NCI-H2171 treated with DMSO at 0.1 percent for 48 hours (cell line): ENCODE results near the gene ADGRL2.

ENCODE experiments used
- DNase-seq: peaks from one replicate; lab custom pipeline; 2025; lab: John Stamatoyannopoulos, UW

The ADGRL2 gene

DNA sequence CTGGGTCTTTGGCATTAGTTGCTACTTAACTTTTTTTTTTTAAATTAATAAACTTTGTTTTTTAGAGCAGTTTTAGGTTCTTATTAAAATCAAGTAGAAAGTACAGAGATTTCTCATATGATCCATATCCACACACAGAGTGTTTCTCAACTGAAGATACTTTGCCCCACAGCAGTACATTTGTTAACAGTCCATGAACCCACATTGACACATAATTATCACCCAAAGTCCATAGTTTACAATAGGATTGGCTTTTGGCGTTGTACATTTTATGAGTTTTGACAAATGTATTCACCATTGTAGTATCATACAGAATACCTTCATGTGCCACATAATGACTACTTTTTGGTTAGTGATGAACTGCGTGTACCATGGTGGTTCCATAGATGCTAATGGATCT, 106.8 kb downstream of the ADGRL2 start:
- DNase-seq = no peak

DNA sequence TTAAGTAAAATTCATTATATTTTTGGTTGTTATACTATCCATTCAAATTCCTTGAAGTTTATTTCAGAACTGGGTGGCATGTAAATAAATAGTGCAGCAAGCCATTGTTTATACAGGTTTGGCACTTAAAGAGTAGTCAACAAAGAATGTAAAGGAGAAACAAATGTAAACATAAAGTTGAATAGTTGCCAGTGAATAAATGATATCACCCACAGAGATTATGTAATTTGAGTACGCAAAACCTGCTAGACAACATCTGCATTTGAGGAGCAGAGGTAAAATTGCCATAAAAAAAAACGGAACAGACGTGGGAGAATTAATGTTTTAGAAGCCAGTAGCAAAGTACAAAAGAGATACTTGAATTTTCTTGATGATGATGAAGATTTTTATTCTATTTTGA, 111.6 kb downstream of the ADGRL2 start:
- DNase-seq = peak; percentile 46

DNA sequence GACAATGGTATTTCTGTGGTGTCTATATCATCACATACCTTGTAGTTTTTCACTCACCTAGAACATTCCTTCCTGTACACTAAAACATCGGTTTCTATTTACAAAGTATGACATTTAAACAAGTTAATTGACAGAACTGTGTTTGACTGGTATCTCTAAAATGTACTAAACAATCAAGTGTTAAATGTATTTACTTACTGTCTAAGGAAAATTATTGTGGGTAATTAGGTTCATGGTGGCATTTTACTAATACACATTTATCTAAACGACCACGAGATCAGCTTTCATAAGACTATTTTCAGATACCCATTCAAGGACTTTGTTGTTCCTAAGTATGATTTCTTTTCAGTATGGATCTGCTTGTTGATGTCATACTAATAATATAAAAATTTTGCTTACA, 115.2 kb downstream of the ADGRL2 start:
- no peak for DNase-seq

DNA sequence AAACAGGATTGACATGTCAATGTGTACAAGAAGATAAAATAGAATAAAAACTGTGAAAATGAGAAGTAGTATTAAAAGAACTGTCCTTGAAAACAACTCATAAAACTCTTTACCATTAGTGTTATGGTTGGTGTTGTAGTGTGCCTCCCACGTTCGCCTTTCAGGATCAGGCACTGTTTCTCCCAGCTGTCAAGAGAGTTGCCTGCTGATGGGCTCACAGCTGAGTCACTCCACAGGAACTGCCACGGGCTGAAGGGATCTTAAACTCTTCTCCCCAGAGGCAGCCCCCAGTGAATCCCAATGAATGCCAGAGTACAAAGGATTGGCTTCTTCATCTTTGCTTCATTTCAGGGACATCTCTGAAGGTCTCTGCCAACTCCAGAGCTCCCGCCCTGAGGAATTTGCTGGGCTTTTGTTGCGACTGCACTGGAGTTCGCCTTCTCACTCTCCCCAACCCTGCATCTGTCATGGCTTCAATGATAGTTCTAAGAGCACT, 119.6 kb downstream of the ADGRL2 start:
- DNase-seq = peak; percentile 47

DNA sequence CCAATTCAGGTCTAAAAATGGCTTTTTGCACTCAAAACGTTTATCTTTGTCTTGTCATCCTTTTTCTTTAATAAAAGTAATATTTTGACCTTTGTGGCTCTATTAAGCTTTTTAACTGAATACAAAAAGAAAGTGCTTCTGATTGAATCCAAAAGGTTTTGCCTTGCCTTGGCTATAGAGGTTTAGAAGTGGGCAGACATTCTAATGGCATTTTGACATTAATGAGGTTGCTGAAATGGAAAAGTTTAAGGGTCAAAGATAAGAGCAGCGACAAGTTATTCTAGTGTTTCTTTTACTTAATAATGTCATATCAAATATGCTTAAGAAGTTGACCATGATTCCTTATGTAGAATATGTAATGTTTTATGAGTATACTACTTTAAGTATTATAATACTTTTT, 120.2 kb downstream of the ADGRL2 start:
- no peak for DNase-seq

DNA sequence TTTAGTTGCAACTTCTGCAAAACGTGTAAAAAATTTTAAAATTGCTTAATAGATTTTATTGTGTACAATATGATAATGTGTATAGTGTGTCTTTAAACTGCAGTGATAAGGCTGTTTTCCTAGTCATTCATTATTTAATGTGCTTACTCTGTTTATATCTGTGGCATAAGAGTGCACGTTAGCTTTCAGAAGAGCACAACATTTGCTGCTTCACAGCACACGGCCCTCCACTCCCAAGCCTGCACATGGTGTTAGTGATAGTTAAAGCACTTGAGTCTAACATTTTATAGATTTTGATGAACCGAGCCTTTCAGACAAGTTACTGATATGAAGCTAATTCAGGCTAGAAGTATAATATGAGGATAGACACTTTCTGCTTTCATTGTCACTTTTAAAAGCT, 120.6 kb downstream of the ADGRL2 start:
- DNase-seq = peak; percentile 32

DNA sequence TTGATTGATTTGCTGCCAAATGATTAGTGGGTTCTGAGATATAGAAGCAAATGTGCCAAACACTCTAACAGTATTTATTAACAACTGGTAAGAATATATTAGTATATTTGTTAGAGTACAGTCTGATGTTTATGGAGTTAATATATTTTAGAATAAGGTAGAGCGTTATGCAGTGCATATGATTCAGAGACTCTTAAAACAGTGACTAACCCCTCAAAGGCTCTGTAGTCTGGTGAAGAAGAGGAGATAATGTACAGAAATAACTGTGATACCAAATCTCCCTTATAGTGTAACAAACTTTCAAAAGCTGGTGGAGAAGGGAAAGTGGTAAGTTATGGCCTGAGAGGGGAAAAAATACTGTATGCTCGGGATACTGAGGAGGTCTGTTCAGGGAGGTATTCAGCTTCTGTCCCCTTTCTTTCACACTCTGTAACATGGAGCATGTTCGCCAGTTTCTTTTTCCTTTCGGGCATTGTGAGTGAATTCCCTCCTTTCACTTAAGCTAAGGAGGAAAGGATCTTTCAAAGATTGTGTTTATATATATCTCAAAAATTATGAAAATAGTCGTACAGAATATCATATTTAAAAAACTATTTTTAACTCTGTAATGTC, 121.2 kb downstream of the ADGRL2 start:
- no peak for DNase-seq

DNA sequence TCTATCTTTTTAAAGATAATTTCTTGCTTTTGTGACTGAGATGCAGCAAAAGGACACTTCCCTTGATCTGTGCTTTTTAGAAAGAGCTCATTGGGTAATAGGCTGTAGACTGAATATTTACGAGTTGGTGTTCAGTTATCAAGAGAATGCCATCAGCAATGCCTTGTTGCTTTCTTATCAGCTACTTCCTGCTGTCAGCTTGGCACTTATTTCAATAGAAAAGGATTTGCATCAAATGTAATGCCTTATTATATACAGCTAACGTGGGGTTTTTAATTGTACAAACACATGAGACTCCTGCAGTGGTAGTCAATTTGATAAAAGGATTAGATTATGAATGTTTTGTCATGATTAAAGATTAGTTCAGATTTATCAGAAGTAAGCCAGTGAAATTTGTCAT, 122.2 kb downstream of the ADGRL2 start:
- no peak for DNase-seq

DNA sequence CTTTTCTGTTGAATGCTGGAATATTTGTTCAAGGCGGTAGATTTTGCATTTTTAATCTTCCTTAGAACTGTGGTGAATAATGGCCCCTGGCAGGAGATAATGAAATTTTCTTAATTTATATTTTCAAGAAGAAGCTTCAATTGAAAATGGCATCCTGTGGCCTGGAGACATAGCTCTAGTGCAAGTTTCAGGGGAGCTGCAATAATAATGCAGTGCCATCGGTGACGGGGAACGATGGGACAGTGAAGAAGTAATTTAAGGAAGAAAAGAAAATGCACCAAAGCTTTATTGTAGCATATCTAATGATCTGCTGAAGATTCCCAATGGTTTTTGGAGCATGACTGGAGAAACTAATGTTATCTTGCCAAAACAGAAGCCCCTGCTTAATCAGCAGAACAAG, 128.4 kb downstream of the ADGRL2 start:
- no peak for DNase-seq

DNA sequence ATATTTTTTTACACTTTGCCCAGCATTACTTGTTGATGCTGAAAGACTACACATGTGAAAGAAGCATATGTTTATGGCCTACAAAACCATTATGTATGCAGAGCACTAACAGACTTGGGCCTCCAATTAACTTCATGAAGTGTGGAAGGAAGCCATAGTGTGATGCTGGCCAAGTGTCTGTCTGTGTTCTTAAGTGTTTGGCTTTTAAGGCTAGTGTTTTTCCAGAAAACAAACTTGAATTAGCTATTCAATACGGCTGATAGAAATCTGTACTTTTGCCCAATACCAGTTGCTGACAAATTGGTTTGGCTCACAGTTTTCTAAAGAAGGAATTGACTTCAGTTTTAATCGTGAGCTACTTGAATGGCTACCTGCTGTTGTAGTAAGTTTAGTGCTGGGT, 136.1 kb downstream of the ADGRL2 start:
- DNase-seq = no peak

DNA sequence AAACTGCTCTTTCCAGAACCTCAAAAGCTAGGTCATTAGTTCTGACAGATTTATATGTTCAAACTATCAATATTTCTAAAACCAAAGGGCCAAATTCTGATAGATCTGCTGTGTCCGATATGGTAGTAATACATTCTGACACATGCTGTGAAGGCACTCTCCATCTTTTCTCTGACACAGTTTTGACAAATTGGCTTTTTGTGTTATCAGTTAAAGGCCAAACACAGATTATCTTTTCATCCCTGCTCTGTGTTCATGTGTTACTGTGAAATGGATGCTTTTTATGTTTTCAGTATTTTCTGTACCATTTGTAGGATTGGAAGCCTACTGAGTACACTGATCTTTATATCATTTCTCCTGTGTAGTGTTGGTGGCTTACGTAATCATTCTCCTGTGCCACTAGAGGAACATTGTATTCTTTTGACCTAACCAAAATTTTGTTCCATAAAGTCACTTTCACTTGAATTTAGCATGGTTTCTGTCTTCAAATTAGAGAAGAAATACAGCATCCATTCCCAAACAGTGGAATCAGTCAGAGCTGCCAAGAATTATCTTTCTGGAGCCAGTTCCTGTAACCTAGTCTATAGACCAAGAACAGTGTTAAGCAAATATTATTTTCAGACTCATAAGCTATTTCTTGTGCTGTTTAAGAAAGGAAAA, 137.2 kb downstream of the ADGRL2 start:
- DNase-seq = no peak

DNA sequence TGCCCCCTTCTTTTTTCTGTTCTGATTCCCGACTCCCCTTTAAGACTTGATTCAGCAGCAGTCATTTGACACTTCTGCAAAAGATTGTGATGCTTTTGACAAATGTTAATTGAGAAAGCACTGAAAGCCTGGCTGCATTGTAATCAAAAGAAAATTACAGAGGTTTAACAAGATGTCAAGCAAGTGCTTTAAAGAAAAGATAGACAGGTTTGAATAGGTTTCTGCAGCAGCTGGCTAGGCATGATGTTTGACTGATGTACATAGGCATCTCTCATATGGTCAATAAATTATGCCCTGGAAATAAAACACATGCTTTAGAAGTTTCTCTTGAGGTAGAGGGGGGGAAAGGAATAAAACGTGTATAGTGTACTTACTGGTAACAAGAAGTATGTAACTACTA, 147.8 kb downstream of the ADGRL2 start:
- peak; percentile 68 for DNase-seq

DNA sequence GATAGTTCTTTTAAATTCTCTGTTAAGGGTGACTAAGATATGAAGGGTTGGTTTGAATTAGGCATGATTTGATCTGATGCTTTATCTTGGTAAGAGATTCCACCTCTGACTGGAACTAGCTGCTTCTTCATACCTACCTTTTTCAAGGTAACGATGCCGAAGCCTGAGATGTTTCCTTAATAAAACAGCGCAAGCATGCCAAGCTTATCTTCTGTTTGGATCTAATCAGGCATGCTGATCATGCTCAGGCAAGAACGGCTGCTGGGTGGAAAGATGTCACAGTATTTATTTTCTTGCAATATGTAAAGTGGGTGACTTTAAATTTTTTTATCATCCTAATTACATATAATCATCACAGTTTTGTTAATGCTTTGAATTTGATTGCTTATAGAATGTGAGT, 148.7 kb downstream of the ADGRL2 start:
- DNase-seq = peak; percentile 93

DNA sequence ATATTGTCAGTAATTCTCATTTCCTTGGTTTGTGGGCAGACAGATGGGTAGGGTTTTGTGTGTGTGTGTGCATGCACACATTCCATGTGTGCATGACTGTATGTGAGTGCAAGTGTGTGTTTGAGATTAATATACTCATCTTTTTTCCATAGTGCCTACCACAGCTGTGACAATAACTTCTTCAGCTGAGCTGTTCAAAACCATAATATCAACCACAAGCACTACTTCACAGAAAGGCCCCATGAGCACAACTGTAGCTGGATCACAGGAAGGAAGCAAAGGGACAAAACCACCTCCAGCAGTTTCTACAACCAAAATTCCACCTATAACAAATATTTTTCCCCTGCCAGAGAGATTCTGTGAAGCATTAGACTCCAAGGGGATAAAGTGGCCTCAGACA, 149.3 kb downstream of the ADGRL2 start:
- DNase-seq = peak; percentile 61

DNA sequence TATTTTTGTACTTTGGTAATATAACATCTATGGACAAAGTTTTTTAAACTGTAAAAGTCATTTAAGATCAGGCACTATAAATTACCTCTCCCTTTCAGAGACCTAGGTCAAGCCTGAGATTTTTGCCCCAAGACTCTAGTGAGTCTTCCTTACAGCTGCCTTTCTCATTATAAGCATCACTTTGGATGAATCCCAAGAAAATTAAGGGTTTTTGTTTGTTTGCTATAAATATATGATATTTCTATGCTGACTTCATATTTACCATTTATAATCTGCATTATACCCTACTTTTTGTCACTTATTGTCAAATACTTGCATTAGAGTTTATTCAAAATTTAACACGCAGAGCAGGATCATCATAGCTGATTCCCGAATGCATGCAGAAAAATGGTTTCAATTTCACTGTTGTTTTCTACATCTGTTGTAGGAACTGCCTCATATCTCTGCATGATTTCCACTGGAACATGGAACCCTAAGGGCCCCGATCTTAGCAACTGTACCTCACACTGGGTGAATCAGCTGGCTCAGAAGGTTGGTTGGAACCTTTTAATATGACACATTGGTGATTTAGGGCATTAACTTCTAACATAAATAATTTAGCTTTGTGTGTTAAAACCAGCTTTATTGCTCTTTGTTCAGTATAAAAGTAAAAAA, 150.0 kb downstream of the ADGRL2 start:
- DNase-seq = peak; percentile 67

DNA sequence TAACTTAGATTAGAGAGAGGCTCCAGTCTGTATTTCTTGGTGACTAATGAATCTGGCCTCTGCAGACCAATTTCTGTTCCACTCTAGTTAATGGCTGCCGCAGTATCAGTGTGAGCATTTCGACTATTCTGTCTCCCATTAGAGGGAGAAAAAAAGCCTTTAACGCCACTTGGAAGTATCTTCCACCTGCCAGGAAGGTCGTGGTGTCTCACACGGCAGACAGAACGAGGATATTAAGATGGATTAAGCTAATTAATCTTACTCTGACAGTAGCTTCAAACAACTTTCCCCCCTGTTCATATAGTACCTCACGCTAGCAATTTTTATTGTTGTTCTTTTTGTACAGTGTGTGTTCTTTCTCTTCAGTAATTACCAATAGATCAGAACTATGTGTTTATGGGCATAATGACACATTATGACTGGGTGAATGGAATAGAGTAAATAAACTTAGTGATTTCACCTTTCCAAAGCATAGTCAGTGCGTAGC, 153.8 kb downstream of the ADGRL2 start:
- DNase-seq = peak; percentile 26

DNA sequence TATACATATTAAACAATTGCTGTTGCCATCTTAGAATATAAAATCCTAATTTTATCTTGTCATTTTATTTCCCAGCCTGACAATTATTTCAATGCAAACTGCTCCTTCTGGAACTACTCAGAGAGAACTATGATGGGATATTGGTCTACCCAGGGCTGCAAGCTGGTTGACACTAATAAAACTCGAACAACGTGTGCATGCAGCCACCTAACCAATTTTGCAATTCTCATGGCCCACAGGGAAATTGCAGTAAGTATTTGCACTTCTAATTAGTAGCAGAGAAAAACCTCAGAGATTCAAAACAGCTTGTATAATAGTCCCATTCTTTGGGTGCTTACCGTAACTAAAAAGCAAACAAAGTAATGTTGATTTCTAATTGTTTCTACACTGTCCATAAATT, 167.2 kb downstream of the ADGRL2 start:
- DNase-seq = no peak

DNA sequence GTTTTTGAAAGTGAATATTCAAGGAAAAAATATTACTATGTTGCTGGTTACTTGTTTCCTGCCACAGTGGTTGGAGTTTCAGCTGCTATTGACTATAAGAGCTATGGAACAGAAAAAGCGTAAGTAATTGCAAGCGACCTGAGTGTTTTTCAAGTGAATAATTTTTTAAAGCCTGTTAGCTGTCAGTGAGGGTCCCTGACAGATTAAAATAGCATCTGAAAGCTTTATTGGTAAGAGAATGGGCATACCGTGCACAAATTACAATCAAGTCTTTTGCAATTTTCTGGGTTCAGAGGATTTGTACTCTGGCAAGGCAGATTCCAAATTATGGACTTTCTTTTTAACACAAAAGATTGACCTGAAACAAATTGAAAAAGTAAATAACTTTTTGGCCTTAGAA, 169.7 kb downstream of the ADGRL2 start:
- DNase-seq = peak; percentile 24

DNA sequence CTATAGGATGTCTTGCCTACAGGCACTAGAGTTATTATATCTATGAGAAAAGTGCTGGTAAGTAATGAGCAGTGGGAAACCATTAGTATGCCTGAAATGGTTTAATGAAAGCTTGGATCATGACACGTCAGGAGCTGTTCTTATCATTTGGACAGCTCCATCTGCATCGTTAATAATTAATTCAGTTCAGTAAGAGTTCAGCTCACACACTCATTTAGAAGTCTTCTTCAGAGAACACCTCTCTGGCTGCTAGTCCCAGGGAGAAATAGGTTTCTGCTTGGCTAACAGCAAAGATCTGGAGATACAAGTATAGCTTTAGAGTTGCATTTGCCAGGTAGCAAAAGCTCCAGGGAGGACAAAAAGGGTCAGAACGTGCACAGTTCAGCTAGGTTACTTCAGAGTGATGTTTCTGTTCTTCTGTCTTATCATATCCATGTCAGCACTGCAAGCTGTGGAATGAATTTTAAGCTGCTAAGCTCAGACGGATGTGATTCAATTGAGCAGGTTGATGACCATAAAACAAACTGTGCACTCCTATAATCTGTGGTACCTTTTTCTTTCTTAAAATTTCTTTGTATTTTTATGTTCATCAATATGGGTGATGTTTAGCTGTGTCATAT, 173.6 kb downstream of the ADGRL2 start:
- DNase-seq = no peak

DNA sequence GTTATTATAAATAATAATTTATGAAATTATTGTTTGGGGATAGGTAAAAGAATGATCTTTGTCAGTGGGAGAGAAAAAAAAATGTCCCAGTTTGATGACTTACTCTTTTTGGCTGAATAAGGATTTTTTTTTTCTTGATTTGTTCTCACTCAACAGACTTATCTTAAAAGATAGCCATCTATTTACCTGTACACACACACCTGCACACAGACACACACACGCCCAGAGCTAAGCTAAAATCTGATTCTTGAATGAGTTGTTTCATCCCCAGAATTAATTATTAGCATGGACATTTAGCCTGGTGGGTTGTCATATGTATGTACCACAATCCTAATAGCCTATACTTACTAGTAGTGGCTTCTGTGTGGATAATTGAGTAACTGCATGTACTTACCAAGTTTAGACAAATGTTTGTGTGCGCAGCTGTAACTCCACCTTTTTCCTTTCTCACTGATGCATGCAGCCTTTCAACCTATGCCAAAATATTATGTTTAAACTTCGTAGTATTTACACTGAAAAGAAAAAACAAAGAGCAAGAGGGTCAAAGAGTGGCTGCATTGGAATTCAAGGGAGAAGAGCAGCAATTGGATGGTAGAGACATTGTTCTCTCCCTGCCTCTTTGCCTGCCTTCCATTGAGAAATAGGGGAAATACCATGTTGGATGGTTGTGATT, 174.3 kb downstream of the ADGRL2 start:
- DNase-seq = no peak

DNA sequence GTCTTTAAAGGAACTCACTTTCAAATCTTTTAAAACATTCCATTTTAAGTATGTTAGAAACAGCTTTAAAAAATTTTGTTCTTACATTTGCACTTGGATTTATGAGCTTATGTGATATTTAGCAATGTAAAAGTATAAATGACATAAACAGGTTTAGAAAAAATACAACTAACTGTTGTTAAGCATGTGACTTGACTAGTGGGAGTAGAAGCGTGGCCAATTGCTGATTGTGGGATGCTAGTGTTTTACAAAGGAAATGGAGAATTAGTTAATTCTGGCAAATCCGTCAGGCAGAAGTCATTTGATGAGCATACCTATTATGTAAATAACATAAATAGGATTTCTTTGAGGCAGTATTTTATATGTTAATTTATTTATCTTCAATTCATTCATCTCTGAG, 175.8 kb downstream of the ADGRL2 start:
- no peak for DNase-seq

DNA sequence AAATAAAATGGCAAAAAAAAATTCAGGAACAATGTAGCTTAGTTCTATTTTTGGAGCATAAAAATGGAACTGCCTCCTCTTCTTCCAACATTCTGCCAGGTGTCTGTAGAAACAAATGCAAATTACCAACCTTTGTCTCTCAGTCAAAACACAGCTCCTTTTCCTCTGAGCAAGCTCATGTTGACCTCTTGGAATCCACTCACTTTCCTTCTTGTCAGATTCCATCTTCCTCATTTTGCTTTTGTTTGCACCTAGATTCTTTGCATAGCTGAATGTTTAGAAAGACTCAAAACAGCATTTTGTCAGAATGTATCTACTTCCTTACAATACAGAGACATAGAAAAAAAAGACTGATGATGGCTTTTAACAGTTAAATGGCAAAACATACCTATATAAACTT, 178.2 kb downstream of the ADGRL2 start:
- no peak for DNase-seq
